Measurements from ENCODE around the gene ALDH1A1.
A peak's percentile ranks its signal among the peaks of the same experiment; 100 is the strongest.

The ALDH1A1 gene

GRCh38 chr9:72928042-72928507, 24.8 kb downstream of the ALDH1A1 start:
- no peak overlapping the region for H3K4me3 ChIP-seq (ENCODE audit: low read depth in 1 of 2, low read length in 2 of 2)
- no peaks in the 10 kb centered on the region for H3K9me3 ChIP-seq (ENCODE audit: control insufficient read depth in 1 of 2, low read length in 2 of 2)
- H3K27me3 ChIP-seq (ENCODE audit: low read depth, low read length), result no peaks in the 10 kb centered on the region
- H3K4me1 ChIP-seq (ENCODE audit: control insufficient read depth in 1 of 2, insufficient read depth in 2 of 2, low read length in 2 of 2), result peaks cover 0 to 22% of the 10 kb centered on the region in 2 donors
- peaks cover 7 to 19% of the 10 kb centered on the region in 2 donors for H3K36me3 ChIP-seq (ENCODE audit: control insufficient read depth in 1 of 2, insufficient read depth in 2 of 2, low read length in 2 of 2)
- no peak overlapping the region for H3K27ac ChIP-seq (ENCODE audit: low read length)

- no peak overlapping the region for H3K27ac ChIP-seq (ENCODE audit: low read length)
- H3K4me1 ChIP-seq (ENCODE audit: control insufficient read depth in 1 of 2, insufficient read depth in 2 of 2, low read length in 2 of 2), result peaks cover 0 to 10% of the 10 kb centered on the region in 2 donors
- no peak overlapping the region for H3K4me3 ChIP-seq (ENCODE audit: low read depth in 1 of 2, low read length in 2 of 2)
- no peaks in the 10 kb centered on the region for H3K9me3 ChIP-seq (ENCODE audit: control insufficient read depth in 1 of 2, low read length in 2 of 2)
- H3K27me3 ChIP-seq (ENCODE audit: low read depth, low read length), result no peaks in the 10 kb centered on the region
- peaks cover 13 to 29% of the 10 kb centered on the region in 2 donors for H3K36me3 ChIP-seq (ENCODE audit: control insufficient read depth in 1 of 2, insufficient read depth in 2 of 2, low read length in 2 of 2)
Measured at GRCh38 chr9:72926506-72926905, 26.3 kb downstream of the ALDH1A1 start.

GRCh38 chr9:72925891-72926290, 27.0 kb downstream of the ALDH1A1 start:
- H3K36me3 ChIP-seq (ENCODE audit: control insufficient read depth in 1 of 2, insufficient read depth in 2 of 2, low read length in 2 of 2), result peaks cover 13 to 29% of the 10 kb centered on the region in 2 donors

GRCh38 chr9:72925126-72925789, 27.6 kb downstream of the ALDH1A1 start:
- Histone ChIP-seq H3K27me3 (ENCODE audit: low read depth, low read length) (no peaks in the 10 kb centered on the region), H3K27ac (ENCODE audit: low read length) (peak overlapping the region; percentile 33), H3K4me1 (ENCODE audit: control insufficient read depth in 1 of 2, insufficient read depth in 2 of 2, low read length in 2 of 2) (peaks cover 0 to 6% of the 10 kb centered on the region in 2 donors), H3K36me3 (ENCODE audit: control insufficient read depth in 1 of 2, insufficient read depth in 2 of 2, low read length in 2 of 2) (peaks cover 13 to 29% of the 10 kb centered on the region in 2 donors), H3K9me3 (ENCODE audit: control insufficient read depth in 1 of 2, low read length in 2 of 2) (no peaks in the 10 kb centered on the region), H3K4me3 (ENCODE audit: low read depth in 1 of 2, low read length in 2 of 2) (no peak overlapping the region)

More at GRCh38 chr9:72925891-72926290, 27.0 kb downstream of the ALDH1A1 start:
- H3K4me1 ChIP-seq (ENCODE audit: control insufficient read depth in 1 of 2, insufficient read depth in 2 of 2, low read length in 2 of 2), result peaks cover 0 to 6% of the 10 kb centered on the region in 2 donors
- H3K4me3 ChIP-seq (ENCODE audit: low read depth in 1 of 2, low read length in 2 of 2), result no peak overlapping the region
- H3K27me3 ChIP-seq (ENCODE audit: low read depth, low read length), result no peaks in the 10 kb centered on the region
- H3K27ac ChIP-seq (ENCODE audit: low read length), result peak overlapping the region; percentile 33
- H3K9me3 ChIP-seq (ENCODE audit: control insufficient read depth in 1 of 2, low read length in 2 of 2), result no peaks in the 10 kb centered on the region

GRCh38 chr9:72924154-72924790, 28.6 kb downstream of the ALDH1A1 start:
- H3K27me3 ChIP-seq (ENCODE audit: low read depth, low read length), result no peaks in the 10 kb centered on the region
- H3K4me1 ChIP-seq (ENCODE audit: control insufficient read depth in 1 of 2, insufficient read depth in 2 of 2, low read length in 2 of 2), result peaks cover 0 to 6% of the 10 kb centered on the region in 2 donors
- H3K9me3 ChIP-seq (ENCODE audit: control insufficient read depth in 1 of 2, low read length in 2 of 2), result no peaks in the 10 kb centered on the region
- no peak overlapping the region for H3K27ac ChIP-seq (ENCODE audit: low read length)
- H3K4me3 ChIP-seq (ENCODE audit: low read depth in 1 of 2, low read length in 2 of 2), result no peak overlapping the region
- H3K36me3 ChIP-seq (ENCODE audit: control insufficient read depth in 1 of 2, insufficient read depth in 2 of 2, low read length in 2 of 2), result peaks cover 13 to 29% of the 10 kb centered on the region in 2 donors

- Histone ChIP-seq H3K4me1 (ENCODE audit: control insufficient read depth in 1 of 2, insufficient read depth in 2 of 2, low read length in 2 of 2) (peaks cover 0 to 11% of the 10 kb centered on the region in 2 donors), H3K9me3 (ENCODE audit: control insufficient read depth in 1 of 2, low read length in 2 of 2) (no peaks in the 10 kb centered on the region), H3K36me3 (ENCODE audit: control insufficient read depth in 1 of 2, insufficient read depth in 2 of 2, low read length in 2 of 2) (peaks cover 18 to 27% of the 10 kb centered on the region in 2 donors), H3K27me3 (ENCODE audit: low read depth, low read length) (no peaks in the 10 kb centered on the region), H3K4me3 (ENCODE audit: low read depth in 1 of 2, low read length in 2 of 2) (no peak overlapping the region), H3K27ac (ENCODE audit: low read length) (no peak overlapping the region)
Measured at GRCh38 chr9:72923077-72923476, 29.8 kb downstream of the ALDH1A1 start.

- H3K36me3 ChIP-seq (ENCODE audit: control insufficient read depth in 1 of 2, insufficient read depth in 2 of 2, low read length in 2 of 2), result peaks cover 21 to 24% of the 10 kb centered on the region in 2 donors
- no peaks in the 10 kb centered on the region for H3K27me3 ChIP-seq (ENCODE audit: low read depth, low read length)
- peaks cover 0 to 11% of the 10 kb centered on the region in 2 donors for H3K4me1 ChIP-seq (ENCODE audit: control insufficient read depth in 1 of 2, insufficient read depth in 2 of 2, low read length in 2 of 2)
- H3K9me3 ChIP-seq (ENCODE audit: control insufficient read depth in 1 of 2, low read length in 2 of 2), result no peaks in the 10 kb centered on the region
- no peak overlapping the region for H3K27ac ChIP-seq (ENCODE audit: low read length)
- H3K4me3 ChIP-seq (ENCODE audit: low read depth in 1 of 2, low read length in 2 of 2), result no peak overlapping the region
Measured at GRCh38 chr9:72921888-72922654, 30.8 kb downstream of the ALDH1A1 start.

GRCh38 chr9:72919246-72919945, 33.5 kb downstream of the ALDH1A1 start:
- Histone ChIP-seq H3K36me3 (ENCODE audit: control insufficient read depth in 1 of 2, insufficient read depth in 2 of 2, low read length in 2 of 2) (peaks cover 26 to 35% of the 10 kb centered on the region in 2 donors), H3K27ac (ENCODE audit: low read length) (no peak overlapping the region), H3K4me1 (ENCODE audit: control insufficient read depth in 1 of 2, insufficient read depth in 2 of 2, low read length in 2 of 2) (peaks cover 0 to 5% of the 10 kb centered on the region in 2 donors), H3K9me3 (ENCODE audit: control insufficient read depth in 1 of 2, low read length in 2 of 2) (no peaks in the 10 kb centered on the region), H3K27me3 (ENCODE audit: low read depth, low read length) (no peaks in the 10 kb centered on the region), H3K4me3 (ENCODE audit: low read depth in 1 of 2, low read length in 2 of 2) (no peak overlapping the region)

- H3K27me3 ChIP-seq (ENCODE audit: low read depth, low read length), result no peaks in the 10 kb centered on the region
- peaks cover 0 to 5% of the 10 kb centered on the region in 2 donors for H3K4me1 ChIP-seq (ENCODE audit: control insufficient read depth in 1 of 2, insufficient read depth in 2 of 2, low read length in 2 of 2)
- H3K4me3 ChIP-seq (ENCODE audit: low read depth in 1 of 2, low read length in 2 of 2), result no peak overlapping the region
- no peak overlapping the region for H3K27ac ChIP-seq (ENCODE audit: low read length)
- no peaks in the 10 kb centered on the region for H3K9me3 ChIP-seq (ENCODE audit: control insufficient read depth in 1 of 2, low read length in 2 of 2)
- peaks cover 22 to 40% of the 10 kb centered on the region in 2 donors for H3K36me3 ChIP-seq (ENCODE audit: control insufficient read depth in 1 of 2, insufficient read depth in 2 of 2, low read length in 2 of 2)
Measured at GRCh38 chr9:72917892-72918509, 34.9 kb downstream of the ALDH1A1 start.

- peaks cover 0 to 5% of the 10 kb centered on the region in 2 donors for H3K4me1 ChIP-seq (ENCODE audit: control insufficient read depth in 1 of 2, insufficient read depth in 2 of 2, low read length in 2 of 2)
- H3K36me3 ChIP-seq (ENCODE audit: control insufficient read depth in 1 of 2, insufficient read depth in 2 of 2, low read length in 2 of 2), result peaks cover 13 to 35% of the 10 kb centered on the region in 2 donors
- H3K4me3 ChIP-seq (ENCODE audit: low read depth in 1 of 2, low read length in 2 of 2), result no peak overlapping the region
- no peak overlapping the region for H3K27ac ChIP-seq (ENCODE audit: low read length)
- H3K27me3 ChIP-seq (ENCODE audit: low read depth, low read length), result no peaks in the 10 kb centered on the region
- no peaks in the 10 kb centered on the region for H3K9me3 ChIP-seq (ENCODE audit: control insufficient read depth in 1 of 2, low read length in 2 of 2)
Measured at GRCh38 chr9:72915659-72916058, 37.2 kb downstream of the ALDH1A1 start.
